GM23248 (cell line): Measurements from ENCODE around the gene ARAP1.

Source experiments
- EZH2 ChIP-seq: fragments of 200-600 bp; sonication (generic); IDR thresholded peaks from 2 replicates; pipeline ENCODE4 v1.6.1; 2018; ENCODE audit warnings: antibody characterized with exemption, mild to moderate bottlenecking; ENCODE audit not compliant: insufficient read depth, poor library complexity, severe bottlenecking
- EZH2phosphoT487 ChIP-seq: fragments of 200-600 bp; sonication (generic); IDR thresholded peaks from 2 replicates; pipeline ENCODE4 v1.6.1; 2018; ENCODE audit warnings: antibody characterized with exemption, moderate library complexity, mild to moderate bottlenecking, low read depth; ENCODE audit not compliant: insufficient read depth

DNA sequence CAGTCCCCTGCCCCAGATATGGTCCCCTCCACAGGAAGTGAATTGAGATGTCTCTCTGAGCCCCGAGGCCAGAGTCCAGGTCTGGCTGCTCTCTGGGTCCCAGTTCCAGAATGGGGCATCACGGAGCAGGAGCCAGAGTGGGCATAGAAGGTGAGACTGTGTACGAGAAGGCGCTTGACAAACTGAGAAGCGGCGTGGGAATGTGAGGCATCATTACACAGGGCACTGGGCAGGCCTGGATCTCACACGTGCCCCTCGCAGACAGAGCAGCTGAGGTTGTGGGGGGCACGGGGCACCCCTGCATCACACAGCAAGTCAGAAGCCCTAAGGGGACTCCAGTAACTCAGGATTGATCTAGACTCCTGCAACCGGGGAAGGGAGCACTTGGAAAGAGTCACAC is 32.5 kb upstream of the ARAP1 start:
- TF ChIP-seq EZH2, result no peak
- TF ChIP-seq EZH2phosphoT487, result no peak
